Measurements from ENCODE around the gene ARHGAP33. TPM values are rescaled to one million over a fixed set of nuclear protein-coding genes. Genes with fewer than 3 reads are reported as not detected.

ARHGAP33 gene
- total RNA-seq, 1 experiment from 2014 or later: 3.7 TPM

DNA sequence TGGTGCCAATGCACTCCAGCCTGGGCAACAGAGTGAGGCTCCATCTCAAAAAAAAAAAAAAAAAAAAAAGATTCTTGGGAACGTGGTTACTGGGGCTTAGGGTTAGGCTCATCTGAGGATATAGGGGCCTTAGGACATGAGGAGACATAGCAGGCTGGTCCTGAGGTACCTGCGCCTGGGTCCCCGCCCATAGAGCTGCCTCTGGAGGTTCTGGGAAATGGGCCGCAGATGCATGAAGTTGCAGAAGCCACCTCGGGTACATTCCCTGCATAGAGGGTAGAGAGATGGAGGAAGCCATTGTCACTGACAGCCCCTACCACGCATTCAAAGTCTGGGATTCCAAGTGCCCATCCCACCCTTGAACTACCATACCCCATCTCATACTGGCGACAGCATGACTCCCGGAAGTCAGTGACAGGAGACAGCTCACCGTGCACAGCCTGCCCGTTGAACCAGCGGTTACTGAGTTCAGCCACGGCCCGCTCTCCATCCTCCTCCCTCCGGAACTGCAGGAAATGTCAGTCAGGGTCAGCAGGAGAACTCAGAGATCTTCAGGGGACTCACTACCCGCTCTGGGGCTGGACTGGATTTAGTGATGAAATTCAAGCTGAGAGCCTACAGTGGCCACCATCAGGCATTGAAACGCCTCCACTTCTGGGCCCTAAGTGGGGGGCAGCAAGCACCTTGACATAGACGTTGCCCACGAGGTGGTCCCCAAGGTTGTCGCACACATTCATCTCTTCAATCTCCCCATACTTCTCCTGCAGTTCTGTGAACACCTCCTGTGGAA, 31.5 kb upstream of the ARHGAP33 start:
- TF ChIP-seq CTCF (conservative IDR thresholded peaks at IDR 0.05; ENCODE audit: low read depth, low read length) (no peak), EZH2phosphoT487 (IDR thresholded peaks at IDR 0.05; ENCODE audit: borderline replicate concordance, low read length) (no peak), EZH2 (IDR thresholded peaks at IDR 0.05; ENCODE audit: low read length, unreplicated experiment) (no peak)
- H4K20me1 ChIP-seq (ENCODE audit: low read length): no peaks in the 10 kb centered on the region
- no TSS peak for BruUV-seq (replicated peaks)
- no peaks in the 10 kb centered on the region for H3K9me2 ChIP-seq (replicated peaks; ENCODE audit: low read length)
- intact Hi-C loops (cut with micrococcal nuclease): loop anchor here (2.0 kb wide), 1 partner anchor 27 kb away; no protein-coding TSS in a partner anchor
- no peak overlapping the region for H2AFZ ChIP-seq (ENCODE audit: low read length)
- peak overlapping the region; percentile 90; the same call in 1 of the 2 replicates for H3K4me3 ChIP-seq (ENCODE audit: low read length)
- no peak for ATAC-seq
- H3K36me3 ChIP-seq (ENCODE audit: low read depth, low read length): no peaks in the 10 kb centered on the region
- peak overlapping the region; percentile 88 for H3K4me2 ChIP-seq (ENCODE audit: low read length)
- H3K9ac ChIP-seq (ENCODE audit: low read length): no peak overlapping the region
- ChIA-PET POLR2A (ENCODE audit: unreplicated experiment) (no interaction called here), CTCF (no interaction called here)
- no peaks in the 10 kb centered on the region for H3K9me3 ChIP-seq (ENCODE audit: low read length)
- no peak for DNase-seq
- peaks cover 18% of the 10 kb centered on the region for H3K79me2 ChIP-seq (ENCODE audit: low read length)
- peaks cover 22% of the 10 kb centered on the region for H3K4me1 ChIP-seq (ENCODE audit: insufficient read depth, low read length)
- H3K27me3 ChIP-seq (ENCODE audit: low read length): no peaks in the 10 kb centered on the region
- H3K27ac ChIP-seq (ENCODE audit: low read length): no peak overlapping the region
- H3F3A ChIP-seq (ENCODE audit: low read length, unreplicated experiment): no peaks in the 10 kb centered on the region

GRCh38 chr19:35744430-35745327, 30.7 kb upstream of the ARHGAP33 start:
- intact Hi-C loops (cut with micrococcal nuclease): loop anchor here (2.0 kb wide), 1 partner anchor 28 kb away; no protein-coding TSS in a partner anchor
- ChIA-PET POLR2A (ENCODE audit: unreplicated experiment) (interaction anchor here (0.7 kb wide), 1 partner anchor 32 kb away, joined by 7 read pairs; no protein-coding TSS in a partner anchor), CTCF (no interaction called here)
- Histone ChIP-seq H3K9ac (ENCODE audit: low read length) (peak overlapping the region; percentile 96), H3K4me1 (ENCODE audit: insufficient read depth, low read length) (peaks cover 23% of the 10 kb centered on the region), H3K4me2 (ENCODE audit: low read length) (peak overlapping the region; percentile 88), H2AFZ (ENCODE audit: low read length) (peak overlapping the region; percentile 88), H3K27ac (ENCODE audit: low read length) (peak overlapping the region; percentile 92), H3K79me2 (ENCODE audit: low read length) (peaks cover 23% of the 10 kb centered on the region), H4K20me1 (ENCODE audit: low read length) (no peaks in the 10 kb centered on the region), H3K27me3 (ENCODE audit: low read length) (no peaks in the 10 kb centered on the region), H3K9me3 (ENCODE audit: low read length) (no peaks in the 10 kb centered on the region), H3F3A (ENCODE audit: low read length, unreplicated experiment) (no peaks in the 10 kb centered on the region), H3K9me2 (replicated peaks; ENCODE audit: low read length) (no peaks in the 10 kb centered on the region), H3K36me3 (ENCODE audit: low read depth, low read length) (no peaks in the 10 kb centered on the region), H3K4me3 (ENCODE audit: low read length) (peak overlapping the region; percentile 90)
- peak; percentile 56 for ATAC-seq
- TF ChIP-seq EZH2 (IDR thresholded peaks at IDR 0.05; ENCODE audit: low read length, unreplicated experiment) (no peak), CTCF (conservative IDR thresholded peaks at IDR 0.05; ENCODE audit: low read depth, low read length) (peak; percentile 39; the same call in 1 of the 2 replicates), EZH2phosphoT487 (IDR thresholded peaks at IDR 0.05; ENCODE audit: borderline replicate concordance, low read length) (no peak)
- DNase-seq: peak; percentile 90
- TSS peak; percentile 70 for BruUV-seq (replicated peaks)
